SU-DHL-6 (cell line): ENCODE data around the gene PLSCR5.

Experiments used
- EZH2phosphoT487 ChIP-seq: fragments of 200-600 bp; sonication (generic), shearing (Covaris generic); conservative IDR thresholded peaks from 2 replicates; pipeline ENCODE4 v1.6.1; 2018; ENCODE audit warnings: mild to moderate bottlenecking, antibody characterized with exemption, low read length, moderate library complexity, mixed read lengths
- TF ChIP-seq, protein P1 (sequence below): fragments of 200-600 bp; sonication (generic); IDR thresholded peaks from one replicate; pipeline ENCODE4 v1.5.1; 2017; ENCODE audit warnings: antibody characterized with exemption, mild to moderate bottlenecking, low read length, moderate library complexity; ENCODE audit not compliant: insufficient read depth, poor library complexity, severe bottlenecking

DNA sequence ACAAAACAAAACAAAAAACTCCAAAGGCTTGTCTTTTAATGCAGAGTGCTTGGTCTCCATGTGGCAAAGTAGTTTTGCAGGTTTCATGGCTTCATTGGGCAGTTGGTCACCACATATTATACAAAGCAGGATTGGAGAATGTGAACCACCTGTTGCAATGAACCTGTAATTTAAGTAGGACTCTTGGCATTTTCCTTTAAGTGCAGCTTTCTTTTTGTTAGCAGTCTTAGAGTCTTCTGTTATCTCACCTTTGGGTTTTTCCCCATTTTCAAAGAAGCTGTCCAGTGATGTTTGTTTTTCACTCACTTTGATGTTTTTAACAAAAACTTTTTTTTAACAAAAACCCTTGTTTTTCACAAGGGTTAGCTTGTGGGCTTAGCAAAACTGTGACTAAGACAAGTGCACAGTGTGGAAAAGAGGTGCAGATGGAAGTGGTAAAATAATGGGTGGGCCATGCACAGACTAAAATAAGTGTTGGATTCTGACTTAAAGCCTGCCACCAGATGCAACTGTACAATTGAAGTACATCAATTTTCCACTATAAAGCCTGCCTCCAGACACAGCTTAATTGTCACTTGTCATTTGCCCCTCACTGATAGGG is 57.8 kb downstream of the PLSCR5 start:
- TF ChIP-seq, protein P1, sequence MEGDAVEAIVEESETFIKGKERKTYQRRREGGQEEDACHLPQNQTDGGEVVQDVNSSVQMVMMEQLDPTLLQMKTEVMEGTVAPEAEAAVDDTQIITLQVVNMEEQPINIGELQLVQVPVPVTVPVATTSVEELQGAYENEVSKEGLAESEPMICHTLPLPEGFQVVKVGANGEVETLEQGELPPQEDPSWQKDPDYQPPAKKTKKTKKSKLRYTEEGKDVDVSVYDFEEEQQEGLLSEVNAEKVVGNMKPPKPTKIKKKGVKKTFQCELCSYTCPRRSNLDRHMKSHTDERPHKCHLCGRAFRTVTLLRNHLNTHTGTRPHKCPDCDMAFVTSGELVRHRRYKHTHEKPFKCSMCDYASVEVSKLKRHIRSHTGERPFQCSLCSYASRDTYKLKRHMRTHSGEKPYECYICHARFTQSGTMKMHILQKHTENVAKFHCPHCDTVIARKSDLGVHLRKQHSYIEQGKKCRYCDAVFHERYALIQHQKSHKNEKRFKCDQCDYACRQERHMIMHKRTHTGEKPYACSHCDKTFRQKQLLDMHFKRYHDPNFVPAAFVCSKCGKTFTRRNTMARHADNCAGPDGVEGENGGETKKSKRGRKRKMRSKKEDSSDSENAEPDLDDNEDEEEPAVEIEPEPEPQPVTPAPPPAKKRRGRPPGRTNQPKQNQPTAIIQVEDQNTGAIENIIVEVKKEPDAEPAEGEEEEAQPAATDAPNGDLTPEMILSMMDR, result no peak
- no peak for TF ChIP-seq EZH2phosphoT487
